GM19372 (cell line): Measurements from ENCODE around the gene SNRPD3.
"Not testable (repeated sequence)": the region's sequence is repeated elsewhere in the genome, so short reads cannot be mapped to it uniquely, and the experiment has no call there.

Experiments used
- ATAC-seq: cut with Tn5 transposase; IDR thresholded peaks from one replicate; pipeline ENCODE4 v1.9.1; 2021; ENCODE audit warnings: mild to moderate bottlenecking, low read depth, moderate library complexity; ENCODE audit not compliant: unreplicated experiment

SNRPD3 gene

DNA sequence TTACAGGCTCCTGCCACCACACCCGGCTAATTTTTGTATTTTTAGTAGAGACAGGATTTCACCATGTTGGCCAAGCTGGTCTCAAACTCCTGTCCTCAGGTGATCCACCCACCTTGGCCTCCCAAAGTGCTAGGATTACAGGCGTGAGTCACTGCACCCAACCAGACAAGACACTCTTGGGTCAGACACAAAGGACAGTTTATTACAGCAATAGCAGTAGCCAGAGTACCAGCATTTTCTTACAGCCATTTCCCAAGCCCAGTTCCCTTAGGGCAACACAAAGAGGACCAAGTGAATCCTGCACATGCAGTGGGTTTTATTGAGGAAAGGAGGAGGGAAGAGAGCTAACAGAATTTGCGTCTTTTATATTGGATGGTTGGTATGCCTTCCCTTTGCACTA lies 24.8 kb upstream of the SNRPD3 start:
- ATAC-seq = not testable (repeated sequence)

DNA sequence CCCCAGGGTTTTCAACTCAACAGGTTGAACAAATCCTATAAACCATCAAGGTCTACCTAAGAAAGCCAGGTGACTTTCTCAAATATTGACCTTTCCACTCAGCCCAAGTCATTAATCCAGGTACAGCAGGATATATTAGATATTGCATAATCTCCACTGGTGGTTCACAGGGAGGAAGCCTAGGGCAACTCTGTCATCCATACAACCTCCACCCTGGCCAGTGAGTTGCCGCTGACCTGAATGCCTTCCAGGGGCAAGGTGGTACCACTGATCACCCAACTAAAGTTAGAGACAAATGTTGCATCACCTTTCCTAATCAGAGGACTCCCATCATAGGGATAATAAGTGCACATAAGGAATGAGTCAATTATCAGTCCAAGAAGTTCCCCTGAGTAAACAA lies 23.7 kb upstream of the SNRPD3 start:
- ATAC-seq = no peak

DNA sequence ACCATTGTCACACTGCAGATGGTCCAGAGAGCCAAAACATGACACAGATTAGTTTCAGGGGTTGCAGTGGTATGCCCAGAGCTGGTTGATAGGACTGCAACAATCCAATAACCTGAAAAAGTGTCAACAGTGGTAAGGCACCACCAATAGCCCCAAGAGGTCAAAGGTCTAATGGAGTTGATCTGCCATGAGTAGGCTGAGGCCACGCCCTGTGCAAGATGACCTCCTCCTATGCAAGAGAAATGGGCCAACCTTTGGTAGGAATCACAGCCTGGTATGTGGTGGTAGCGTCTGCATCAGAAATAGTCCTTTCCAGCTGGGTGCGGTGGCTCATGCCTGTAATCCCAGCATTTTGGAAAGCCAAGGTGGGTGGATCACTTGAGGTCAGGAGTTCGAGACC lies 20.5 kb upstream of the SNRPD3 start:
- no peak for ATAC-seq

DNA sequence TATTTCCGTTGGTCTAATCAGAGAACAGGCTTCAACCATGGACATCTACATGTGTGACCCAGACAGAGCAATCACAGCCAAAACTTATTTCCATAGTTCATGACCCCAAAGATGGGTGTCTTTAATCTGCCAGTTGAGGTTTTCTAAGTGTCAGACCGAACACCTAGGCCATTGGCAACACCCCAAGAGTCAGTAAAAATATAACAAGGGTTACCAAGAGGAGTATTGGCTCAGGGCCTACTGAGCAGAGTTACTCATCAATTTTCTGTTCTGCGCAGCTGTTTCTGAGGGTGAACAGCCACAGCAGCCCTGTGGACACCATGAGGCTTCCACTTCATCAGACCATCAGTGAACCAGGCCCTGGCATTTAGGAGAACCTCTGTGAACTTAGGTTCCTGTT lies 19.7 kb upstream of the SNRPD3 start:
- no peak for ATAC-seq

DNA sequence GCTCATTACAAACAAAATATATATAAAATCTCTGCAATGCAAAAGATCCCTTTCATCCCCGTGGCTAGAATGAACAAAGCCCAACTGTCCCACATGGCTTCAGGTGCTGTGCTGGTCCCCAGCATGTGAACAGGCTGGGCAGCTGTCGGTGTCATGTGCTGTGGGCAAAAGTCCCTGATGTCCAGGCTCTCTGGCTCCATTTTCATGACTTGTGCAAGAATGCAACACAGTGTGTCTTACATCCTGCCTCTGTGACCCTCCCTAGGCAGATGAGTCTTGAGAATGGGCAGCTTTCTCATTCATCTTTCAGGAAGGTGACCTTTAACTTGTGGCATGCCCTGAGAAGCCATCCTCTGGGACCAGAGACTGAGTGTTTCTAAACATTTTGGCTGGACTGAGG lies 15.3 kb upstream of the SNRPD3 start:
- ATAC-seq = no peak

DNA sequence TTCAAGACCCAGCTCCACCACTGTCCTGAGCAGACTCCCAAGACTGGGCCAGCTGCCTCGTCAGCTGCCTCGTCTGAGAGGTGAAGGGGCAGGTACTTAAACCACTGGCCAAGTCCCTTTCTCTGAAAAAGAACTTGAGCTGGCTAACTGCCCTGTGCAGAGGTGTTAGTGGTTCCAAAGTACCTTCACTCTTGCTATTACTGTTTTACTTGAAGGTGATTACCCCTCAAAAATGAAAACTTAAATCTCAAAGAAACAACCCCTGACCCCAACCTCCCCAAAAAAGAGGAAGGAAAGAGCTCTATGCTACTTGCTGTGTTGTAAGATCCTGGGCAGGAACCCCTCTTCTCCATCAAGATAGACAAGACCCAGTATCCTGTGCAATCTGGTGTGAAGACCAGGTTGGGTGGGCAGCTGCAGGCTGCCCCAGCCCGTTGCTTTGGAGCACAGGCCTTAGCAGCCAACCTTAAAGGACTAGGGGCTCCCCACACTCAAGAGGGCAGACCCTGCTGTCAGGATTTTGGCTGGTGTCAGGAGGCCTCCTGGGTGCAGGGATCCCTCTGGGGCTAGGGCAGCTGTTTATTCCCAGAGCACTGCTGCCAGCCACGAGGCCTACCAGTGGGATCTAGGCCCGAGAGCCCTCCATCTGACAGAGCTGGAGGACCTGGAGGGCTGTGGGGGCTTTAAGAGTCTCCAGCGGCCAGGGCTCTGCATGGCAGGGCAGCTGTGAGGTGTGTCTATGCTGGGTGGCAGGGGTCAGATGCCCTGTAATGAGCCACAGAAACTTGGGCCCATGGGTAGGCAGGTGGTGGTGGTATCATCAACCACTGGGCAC lies 13.9 kb upstream of the SNRPD3 start:
- no peak for ATAC-seq

DNA sequence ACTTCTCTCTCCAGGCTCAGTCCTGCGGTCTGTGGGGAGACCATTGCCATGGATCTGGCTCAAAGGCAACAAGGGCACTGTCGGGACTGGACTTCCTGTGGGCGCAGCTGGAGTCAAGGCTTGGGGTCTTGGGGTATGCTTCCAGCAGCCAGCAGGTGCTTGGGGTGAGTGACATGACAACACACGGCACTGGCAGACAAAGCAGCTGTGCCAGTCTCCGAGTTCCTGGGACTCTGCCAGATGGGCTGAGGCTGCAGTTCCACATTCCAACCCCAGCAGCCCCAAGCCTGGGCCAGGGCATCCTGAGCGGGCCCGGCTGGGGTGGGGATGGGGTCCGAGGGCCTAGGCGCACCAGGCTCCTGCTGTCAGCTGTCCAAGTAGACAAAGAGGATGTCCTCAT lies 13.2 kb upstream of the SNRPD3 start:
- ATAC-seq = no peak

DNA sequence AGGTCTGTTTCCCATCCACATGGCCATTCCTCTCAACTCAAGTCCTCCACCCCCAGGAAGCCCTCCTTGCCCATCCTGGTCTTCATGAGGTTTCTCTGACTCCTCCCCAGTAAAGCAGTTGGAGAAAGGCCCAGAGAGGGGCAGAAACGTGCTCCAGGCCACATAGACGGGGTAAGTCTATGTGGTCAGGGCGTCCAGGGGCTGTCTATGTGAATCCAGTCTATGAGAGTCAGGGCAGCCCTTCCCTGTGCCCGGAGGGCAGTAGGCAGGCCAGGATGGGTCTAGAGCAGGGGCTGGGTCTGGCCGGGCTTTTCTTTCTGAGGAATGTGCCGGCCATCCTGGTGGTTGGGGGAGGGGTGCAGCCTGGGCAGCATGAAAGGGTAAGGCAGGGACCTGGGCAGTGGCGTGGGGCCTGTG lies 12.6 kb upstream of the SNRPD3 start:
- ATAC-seq = no peak

DNA sequence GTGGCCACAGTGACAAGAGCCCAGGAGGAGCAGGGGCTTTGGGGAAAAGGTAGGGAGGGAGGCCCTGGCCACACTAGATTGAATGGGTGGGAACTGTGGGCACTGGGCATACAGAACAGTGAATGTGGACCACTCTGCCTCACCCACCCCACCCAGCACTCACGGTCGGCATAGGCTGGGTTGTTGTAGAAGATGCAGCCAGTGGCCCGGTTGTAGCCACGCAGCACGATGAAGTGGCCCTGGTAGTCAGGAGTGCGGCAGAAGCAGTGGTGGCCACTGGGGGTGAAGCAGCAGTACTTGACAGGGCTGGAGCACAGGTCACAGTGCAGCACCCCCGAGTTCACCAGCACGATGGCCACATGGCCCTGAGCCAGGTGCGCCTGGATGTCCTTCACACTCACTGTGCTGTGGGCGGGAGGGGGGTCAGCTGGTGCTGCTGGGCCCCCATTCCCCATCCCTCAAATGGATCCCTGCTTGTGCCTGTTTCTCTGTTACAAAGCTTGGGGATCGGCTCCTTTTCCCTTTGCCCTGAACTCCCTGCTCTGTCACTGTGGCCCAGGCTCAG lies 12.0 kb upstream of the SNRPD3 start:
- no peak for ATAC-seq

DNA sequence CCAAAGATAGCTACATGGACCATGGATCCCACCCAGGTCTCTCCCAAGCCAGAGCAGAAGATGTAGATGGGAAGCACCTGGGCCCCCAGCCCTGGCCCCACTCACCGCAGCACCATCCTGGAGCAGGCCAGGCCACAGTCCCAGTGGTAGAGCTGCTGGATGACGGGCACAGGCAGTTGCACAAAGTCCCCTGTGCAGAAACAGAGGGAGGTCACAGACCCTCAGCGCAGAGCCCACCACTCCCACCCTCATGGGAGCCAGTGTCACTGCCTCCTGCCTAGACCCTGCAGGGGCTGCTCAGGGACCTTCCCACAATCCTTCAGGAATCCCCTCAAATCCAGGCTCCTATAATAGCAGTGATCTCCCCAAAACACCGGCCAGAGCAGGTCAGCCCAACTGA lies 7.0 kb upstream of the SNRPD3 start:
- ATAC-seq = no peak

DNA sequence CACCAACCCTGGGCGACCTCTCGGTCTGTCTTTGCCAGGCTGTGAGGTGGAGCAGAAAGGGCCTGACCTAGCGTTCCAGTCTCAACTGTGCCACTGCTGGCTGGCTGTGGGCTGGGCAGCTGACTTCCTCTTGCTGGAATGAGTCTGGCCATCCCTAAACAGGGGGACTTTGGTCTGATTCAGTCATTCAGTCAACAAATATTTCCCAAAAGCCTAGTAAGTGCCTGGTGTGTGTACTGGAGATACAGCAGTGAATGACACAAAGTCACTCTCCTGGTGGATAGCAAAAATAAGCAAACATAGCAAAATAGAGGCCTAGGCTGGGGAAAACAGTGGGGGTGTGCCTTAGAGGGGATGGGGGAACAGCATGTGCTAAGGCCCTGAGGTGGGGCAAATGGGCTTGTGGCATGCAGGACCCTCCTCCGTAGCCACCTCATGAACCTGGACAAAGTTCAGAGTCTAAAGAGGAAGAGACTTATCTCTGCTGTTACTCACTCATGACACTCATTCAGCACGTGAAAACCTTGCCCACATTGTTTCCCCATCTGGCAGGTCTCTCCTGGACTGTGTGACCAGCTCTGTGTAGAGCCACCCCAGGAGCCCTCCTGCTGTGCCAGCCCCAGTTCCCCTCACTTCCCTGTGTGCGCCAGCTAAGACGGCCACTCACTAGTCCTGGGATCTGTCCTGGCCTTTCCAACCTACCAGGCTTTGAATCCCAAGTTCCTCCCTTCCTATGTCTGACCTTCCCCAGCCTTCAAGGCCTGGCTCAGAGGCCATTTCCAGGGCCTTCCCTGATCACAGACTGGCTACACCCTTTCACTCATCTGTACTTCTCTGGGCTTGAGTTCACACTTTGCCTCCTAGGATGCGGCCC lies 5.5 kb upstream of the SNRPD3 start:
- ATAC-seq = no peak

DNA sequence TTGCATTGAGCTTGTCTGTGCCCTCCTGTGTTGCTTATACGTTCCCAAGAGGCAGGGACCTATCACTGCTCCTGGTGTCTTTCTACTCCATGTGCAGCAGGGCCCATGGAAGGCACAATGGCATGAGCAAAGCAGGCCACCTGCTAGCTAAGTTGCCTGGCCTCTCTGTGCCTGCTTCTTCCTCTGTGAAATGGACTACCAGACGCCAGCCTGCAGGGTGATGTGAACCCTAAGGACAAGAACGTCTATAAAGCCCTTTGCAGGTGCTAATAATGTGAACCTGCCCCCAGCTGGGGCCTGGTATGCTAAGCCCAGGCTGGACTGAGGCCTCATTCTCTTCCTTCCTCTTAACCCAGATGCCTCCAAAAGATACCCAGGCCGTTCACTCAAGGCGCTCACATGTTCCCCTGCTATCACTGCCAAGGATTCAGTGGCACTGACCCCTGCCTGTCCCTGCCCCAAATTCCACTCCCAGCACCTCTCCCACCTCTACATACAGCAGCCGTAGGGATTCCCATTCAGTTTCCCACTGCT lies 4.8 kb upstream of the SNRPD3 start:
- ATAC-seq = no peak

DNA sequence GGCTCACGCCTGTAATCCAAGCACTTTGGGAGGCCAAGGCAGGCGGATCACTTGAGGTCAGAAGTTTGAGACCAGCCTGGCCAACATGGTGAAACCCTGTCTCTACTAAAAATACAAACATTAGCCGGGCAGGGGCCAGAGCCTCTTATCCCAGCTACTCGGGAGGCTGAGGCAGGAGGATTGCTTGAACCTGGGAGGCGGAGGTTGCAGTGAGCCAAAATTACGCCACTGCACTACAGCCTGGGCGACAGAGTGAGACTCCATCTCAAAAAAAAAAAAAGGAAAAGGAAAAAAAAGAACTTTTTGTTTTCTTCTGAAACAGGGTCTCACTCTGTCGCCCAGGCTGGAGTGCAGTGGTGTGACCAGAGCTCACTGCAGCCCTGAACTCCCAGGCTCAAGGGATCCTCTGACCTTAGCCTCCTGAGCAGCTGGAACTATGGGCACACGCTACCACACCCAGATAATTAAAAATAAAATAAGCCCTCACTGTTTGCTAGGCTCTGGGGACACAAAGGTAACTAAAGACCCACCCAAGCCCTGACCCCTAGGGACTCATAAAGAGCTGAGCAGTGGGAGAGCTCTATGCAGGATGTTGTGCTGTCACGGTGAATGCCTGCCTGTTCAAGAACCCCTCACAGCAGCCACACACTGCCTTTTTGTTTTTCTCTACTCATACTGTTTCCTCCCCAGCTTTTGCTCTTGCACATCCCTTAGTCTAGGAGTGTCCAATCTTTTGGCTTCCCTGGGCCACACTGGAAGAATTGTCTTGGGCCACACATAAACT lies 3.1 kb upstream of the SNRPD3 start:
- ATAC-seq = not testable (repeated sequence)

DNA sequence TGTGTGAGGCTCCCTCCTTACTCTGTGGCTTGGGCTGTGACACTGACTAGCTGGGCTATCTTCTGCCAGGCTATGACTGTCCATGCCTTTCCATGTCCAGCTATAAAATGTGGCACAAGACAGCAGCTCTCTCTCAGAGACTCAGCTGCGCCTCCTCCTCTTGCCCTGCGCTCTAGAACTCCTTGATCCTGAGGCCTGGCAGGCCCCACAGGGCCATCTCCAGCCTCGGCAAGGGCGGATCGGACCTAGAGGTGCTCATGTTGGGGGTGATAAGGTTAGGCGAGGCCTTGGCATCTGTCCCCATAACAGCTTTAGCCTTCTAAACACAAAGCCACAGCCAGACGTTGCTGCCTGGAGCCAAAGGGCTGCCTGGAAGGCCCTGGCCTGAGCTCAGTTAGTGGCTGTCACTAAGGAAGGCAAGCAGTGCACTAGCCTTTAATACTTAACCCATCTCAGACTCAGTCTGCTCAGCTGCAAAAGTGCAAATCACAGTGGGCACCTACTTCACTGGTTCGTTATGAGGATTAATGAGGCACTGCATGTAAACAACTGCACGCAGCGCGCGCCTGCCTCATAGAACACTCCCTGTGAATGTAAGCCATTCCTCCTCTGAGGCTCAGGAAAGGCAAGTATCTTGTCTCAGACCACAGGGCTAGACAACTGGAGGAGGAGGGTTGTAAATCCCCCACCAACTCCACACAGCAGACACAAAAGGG lies 2.0 kb upstream of the SNRPD3 start:
- ATAC-seq = no peak

DNA sequence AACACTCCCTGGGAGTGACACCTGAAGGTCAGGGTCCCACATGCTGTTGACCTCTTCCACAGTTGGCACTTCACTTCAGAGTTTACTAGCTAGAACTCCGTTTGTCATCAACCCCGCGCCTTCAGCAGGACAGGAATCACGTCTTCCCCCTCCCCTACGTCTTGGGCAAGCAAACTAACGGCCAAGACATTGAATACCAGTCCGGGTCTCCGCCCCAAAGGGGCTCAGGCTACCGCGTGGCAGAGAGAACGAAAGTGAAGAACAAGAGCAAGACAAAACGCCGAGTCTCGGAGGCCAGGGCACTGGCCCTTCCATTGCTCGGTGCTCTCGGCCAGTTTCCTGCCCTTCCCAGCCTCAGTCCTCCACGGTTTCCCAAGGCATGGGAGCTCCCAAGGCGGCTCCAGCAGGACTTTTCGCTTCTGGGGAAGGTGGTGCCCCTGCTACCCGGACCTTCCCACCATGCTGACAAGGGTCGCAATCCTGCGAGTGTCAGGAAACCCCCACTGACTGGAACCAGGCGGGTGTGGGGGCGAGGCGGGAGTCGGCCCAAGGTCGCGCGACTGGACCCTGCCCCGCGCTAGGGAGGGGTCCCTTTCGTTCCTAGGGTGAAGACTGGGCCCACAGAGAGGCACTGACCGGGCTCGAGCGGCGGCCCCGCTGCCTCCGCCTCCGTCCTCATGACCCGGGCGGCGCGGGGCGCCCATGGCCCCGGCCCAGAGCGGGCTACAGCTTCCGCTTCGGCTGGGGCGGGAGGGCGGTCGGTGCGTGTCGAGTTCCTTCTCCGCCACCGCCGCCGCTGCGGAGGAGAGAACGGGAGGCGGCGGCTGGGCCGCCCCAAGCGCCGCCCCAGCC lies 1.3 kb upstream of the SNRPD3 start, which contains the start of gene GUCD1:
TSS of gene GUCD1 (minus strand) at position 826 of the 852 bp plus-strand sequence. CDS start at position 679, 147 bp downstream.
- no peak for ATAC-seq

DNA sequence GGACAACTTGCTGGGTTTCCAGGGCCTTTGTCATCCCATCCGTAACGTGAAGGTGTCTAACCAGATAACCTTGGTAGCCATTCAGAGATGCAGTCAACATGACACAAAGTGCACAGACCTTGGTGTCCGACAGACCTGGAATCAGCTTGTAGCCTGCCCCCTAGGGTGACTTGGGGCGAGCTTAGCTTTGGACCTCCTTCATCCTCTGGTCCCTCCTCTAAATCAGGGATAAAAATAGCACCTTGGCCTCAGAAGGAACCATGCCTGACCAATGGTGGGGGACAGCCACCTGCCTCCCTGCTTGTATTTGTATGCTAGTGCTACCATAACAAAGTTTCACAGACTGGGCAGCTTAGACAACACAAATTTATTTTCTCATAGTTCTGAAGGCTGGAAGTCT lies 3.7 kb downstream of the SNRPD3 start:
- ATAC-seq = no peak

DNA sequence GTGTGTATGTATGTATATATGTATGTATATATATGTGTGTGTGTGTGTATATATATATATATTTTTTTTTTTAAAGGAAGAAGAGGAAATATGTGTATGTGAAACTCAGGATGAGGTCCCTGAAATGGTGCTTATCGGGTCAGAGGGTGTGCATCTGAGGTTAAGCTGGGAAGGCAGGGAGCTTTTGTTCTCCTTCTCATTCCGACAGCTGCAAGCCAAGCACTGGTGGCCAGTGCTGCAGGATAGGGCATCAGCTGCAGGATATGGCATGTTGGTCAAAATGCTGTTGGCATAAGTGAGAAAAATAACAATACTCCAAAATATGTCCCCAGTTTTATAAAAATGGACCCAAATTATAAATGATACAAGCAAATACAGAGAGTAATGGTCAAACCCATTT lies 7.4 kb downstream of the SNRPD3 start:
- no peak for ATAC-seq

DNA sequence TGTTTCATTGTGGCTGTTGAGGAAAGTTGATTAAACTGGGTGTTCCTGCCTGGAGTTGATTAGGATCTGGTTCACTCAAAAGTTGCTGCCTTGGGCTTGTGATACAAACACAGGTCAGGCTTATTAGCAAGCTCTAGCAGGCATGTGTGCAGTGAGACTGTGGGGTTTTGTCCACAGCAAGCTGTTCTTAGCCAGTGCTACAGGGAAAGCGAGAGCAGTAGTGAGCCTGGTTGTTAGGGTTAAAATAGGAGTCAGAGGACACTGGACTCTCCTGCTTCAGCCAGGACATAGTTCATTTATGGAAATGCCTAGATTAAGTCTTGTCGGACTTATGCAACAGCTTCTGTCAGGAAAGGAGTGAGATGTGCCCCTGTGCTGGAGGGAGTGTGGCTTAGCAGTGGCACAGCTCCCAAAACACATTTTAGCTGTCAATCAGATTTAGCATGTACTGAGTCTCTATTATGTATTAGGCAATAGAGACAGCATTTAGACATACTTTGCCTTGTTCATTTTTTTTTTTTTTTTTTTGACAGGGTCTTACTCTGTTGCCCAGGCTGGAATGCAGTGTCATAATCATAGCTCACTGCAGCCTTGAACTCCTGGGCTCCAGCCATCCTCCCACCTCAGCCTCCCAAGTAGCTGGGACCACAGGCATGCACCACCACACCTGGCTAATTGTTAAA lies 8.7 kb downstream of the SNRPD3 start:
- no peak for ATAC-seq
